Cardiac fibroblast (primary cell): ENCODE measurements around the gene TBC1D4.

Source experiments
- DNase-seq, 2 donors: peaks; one replicate each; pipeline versions ENCODE4 v3.0.0 to v3.0.0-alpha.2; 2010; ENCODE audit warnings: low read depth in 2 of 2
- H3K4me3 ChIP-seq, 2 donors: replicated peaks in 1 of 2; 1 replicate in 1 of 2; 2 replicates in 1 of 2; pipeline ENCODE4 v1.5.1; 2011; ENCODE audit warnings: low read depth in 2 of 2, low read length in 2 of 2, mild to moderate bottlenecking in 2 of 2, moderate library complexity in 1 of 2
- TF ChIP-seq, protein P1 (sequence below): IDR thresholded peaks from one replicate; pipeline ENCODE4 v1.5.1; 2011; ENCODE audit warnings: low read depth, mild to moderate bottlenecking, low read length, inconsistent platforms

The TBC1D4 gene, protein sequence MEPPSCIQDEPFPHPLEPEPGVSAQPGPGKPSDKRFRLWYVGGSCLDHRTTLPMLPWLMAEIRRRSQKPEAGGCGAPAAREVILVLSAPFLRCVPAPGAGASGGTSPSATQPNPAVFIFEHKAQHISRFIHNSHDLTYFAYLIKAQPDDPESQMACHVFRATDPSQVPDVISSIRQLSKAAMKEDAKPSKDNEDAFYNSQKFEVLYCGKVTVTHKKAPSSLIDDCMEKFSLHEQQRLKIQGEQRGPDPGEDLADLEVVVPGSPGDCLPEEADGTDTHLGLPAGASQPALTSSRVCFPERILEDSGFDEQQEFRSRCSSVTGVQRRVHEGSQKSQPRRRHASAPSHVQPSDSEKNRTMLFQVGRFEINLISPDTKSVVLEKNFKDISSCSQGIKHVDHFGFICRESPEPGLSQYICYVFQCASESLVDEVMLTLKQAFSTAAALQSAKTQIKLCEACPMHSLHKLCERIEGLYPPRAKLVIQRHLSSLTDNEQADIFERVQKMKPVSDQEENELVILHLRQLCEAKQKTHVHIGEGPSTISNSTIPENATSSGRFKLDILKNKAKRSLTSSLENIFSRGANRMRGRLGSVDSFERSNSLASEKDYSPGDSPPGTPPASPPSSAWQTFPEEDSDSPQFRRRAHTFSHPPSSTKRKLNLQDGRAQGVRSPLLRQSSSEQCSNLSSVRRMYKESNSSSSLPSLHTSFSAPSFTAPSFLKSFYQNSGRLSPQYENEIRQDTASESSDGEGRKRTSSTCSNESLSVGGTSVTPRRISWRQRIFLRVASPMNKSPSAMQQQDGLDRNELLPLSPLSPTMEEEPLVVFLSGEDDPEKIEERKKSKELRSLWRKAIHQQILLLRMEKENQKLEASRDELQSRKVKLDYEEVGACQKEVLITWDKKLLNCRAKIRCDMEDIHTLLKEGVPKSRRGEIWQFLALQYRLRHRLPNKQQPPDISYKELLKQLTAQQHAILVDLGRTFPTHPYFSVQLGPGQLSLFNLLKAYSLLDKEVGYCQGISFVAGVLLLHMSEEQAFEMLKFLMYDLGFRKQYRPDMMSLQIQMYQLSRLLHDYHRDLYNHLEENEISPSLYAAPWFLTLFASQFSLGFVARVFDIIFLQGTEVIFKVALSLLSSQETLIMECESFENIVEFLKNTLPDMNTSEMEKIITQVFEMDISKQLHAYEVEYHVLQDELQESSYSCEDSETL (N-terminal part only)

DNA sequence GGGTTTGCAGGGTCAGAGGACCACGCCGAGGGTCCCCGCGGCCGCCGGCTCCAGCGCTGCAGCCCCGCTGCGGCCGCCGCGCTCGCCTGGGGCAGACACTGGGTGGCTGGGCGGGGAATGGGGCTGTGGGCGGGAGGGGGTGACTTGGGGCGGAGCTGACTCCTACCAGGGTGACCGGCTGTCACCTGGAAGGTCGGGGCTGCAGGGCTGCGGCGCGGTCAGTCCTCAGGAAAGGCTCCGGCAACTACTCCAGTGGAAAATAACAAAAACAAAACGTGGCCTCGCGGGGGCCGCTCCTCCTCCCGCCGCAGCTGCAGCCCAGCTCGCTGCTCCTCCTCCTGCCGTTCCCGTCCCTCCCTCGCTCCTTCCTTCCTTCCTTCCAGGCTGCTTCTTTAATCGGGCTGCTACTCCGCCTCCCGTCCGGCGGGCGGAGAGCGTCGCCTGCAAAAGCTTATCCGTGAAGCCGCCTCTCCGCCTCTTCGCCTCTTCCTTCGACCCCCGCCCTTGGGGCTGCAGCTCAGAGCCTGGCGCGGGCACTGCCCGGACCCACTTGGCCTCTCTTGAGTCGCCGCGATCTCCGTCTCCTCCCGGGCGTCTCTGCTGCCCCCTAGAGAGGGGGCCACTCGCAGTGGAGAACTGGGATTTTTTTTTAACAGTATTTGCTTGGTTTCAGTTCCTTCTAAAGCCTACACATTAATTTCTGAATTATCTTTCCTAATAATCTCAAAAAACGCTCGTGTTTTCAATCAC lies at the start of gene TBC1D4:
TSS of gene TBC1D4 (minus strand) at position 100 of the 750 bp plus-strand sequence. CDS start 402 bp downstream, outside the sequence.
- peak; percentile 89 to 96 for DNase-seq
- peak within 1 kb of the TSS; percentile 77 to 80 for H3K4me3 ChIP-seq
- TF ChIP-seq, protein P1, sequence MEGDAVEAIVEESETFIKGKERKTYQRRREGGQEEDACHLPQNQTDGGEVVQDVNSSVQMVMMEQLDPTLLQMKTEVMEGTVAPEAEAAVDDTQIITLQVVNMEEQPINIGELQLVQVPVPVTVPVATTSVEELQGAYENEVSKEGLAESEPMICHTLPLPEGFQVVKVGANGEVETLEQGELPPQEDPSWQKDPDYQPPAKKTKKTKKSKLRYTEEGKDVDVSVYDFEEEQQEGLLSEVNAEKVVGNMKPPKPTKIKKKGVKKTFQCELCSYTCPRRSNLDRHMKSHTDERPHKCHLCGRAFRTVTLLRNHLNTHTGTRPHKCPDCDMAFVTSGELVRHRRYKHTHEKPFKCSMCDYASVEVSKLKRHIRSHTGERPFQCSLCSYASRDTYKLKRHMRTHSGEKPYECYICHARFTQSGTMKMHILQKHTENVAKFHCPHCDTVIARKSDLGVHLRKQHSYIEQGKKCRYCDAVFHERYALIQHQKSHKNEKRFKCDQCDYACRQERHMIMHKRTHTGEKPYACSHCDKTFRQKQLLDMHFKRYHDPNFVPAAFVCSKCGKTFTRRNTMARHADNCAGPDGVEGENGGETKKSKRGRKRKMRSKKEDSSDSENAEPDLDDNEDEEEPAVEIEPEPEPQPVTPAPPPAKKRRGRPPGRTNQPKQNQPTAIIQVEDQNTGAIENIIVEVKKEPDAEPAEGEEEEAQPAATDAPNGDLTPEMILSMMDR = peak; percentile 81

DNA sequence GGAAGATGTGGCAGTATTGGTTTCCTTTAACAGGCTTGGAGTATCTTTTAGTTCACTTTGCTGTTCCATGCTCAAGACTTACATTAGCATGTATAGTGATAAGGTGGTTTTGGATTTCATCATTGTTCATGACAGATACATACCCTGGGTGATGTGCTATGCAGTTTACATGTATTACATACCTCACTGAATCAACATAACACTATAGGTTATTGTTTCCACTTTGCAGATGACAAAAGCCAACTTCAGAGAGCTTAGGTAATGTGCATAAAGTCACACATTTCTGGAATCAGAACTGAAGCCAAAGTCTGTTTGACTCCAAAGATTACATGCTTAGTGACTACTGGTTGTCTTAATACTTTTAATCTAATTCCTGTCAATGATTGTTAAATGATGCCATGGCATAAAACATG lies 48.6 kb upstream of the TBC1D4 start:
- TF ChIP-seq, protein P1 = no peak
- no peak overlapping the region for H3K4me3 ChIP-seq
- DNase-seq = no peak

DNA sequence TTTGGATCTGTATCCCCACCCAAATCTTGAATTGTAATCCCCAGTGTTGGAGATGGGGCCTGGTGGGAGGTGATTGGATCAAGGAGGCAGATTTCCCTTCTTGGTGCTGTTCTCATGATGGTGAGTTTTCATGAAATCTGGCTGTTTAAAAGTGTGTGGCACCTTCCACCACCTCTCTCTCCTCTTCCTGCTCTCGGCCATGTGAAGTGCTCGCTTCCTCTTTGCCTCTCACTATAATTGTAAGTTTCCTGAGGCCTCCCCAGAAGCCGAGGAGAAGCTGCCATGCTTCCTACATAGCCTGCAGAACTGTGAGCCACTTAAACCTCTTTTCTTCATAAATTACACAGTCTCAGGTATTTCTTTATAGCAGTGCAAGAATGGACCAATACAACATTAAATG lies 40.0 kb upstream of the TBC1D4 start:
- no peak for DNase-seq
- H3K4me3 ChIP-seq = no peak overlapping the region
- TF ChIP-seq, protein P1 = no peak

DNA sequence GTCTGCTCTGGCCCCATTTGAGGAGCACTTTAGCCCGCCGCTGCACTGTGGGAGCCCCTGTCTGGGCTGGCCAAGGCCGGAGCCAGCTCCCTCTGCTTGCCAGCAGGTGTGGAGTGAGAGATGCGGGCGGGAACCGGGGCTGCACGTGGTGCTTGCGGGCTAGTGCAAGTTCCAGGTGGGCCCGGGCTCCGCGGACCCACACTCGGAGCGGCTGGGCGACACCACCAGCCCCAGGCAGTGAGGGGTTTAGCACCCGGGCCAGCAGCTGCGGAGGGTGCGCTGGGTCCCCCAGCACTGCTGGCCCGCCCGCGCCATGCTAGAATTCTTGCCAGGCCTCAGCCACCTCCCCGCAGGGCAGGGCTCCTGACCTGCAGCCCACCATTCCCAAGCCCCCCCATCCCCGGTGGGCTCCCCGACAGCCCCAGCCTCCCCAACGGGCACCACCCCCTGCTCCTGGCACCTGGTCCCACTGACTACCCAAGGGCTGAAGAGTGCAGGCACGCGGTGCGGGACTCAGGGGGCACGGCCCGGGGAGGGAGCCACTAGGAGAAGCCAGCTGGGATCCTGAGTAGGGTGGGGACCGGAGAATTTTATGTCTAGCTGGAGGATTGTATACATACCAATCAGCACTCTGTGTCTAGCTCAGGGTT lies 36.6 kb upstream of the TBC1D4 start:
- TF ChIP-seq, protein P1 = no peak
- H3K4me3 ChIP-seq = no peak overlapping the region
- no peak for DNase-seq

DNA sequence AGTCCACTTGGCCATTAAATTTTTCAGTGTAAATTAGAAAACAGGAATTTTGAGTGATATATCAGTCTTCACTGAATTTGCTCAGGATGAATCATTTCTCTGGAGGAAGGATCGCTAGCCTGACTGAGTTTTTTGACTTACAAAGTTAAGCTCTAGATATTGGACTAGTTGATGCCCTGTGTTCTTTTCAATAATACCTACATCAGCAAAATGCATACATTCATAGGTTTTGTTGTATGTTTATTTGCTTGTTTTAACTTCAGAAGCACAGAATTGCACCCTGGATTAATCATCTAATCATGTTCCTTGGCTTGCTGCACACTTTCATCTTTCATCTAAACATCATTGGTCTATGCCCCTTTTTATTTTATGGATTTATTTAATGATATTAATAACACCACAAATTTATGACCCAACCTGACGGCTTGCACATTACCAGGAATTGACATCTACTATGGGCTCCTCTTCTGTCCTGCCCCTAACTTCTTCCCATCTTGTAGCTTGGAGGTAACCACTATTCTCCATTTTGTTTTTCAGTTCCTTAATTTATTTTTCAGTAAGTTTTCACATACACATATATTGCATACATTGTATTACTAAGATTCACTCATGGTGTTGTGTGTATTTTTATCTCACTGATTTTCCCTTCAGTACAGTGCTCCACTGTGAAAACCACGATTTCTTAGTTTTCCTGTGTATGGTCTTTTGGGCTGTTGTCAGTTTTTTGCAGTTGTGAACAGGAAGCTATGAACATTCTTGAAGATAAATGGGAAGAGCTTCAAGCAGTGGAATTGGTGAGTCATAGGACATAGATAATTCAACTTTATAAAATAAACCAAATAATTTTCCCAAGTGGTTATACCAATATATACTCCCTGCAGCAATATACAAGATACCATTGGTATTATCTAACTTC lies 32.4 kb upstream of the TBC1D4 start:
- peak; percentile 36 to 54 for DNase-seq
- no peak overlapping the region for H3K4me3 ChIP-seq
- TF ChIP-seq, protein P1 = no peak
